Liver (tissue), 3 donors: ENCODE data around the gene FGFBP2.

Source experiments
- CTCF ChIP-seq: fragments of 150-350 bp; IDR thresholded peaks from 2 replicates; pipeline ENCODE4 v1.5.1; 2017; ENCODE audit warnings: improper control_type of control experiment, low read depth, low read length; ENCODE audit not compliant: missing input control
- EGR1 ChIP-seq, 2 donors: IDR thresholded peaks; 2 replicates each; pipeline ENCODE4 v1.6.1; 2016 to 2018; ENCODE audit warnings: antibody characterized with exemption in 2 of 2, low read depth in 2 of 2
- GABPA ChIP-seq, 2 donors: IDR thresholded peaks in 1 of 2; conservative IDR thresholded peaks in 1 of 2; 2 replicates each; pipeline ENCODE4 v1.6.1; 2016; ENCODE audit warnings: antibody characterized with exemption in 2 of 2, mild to moderate bottlenecking in 1 of 2, moderate library complexity in 1 of 2
- JUND ChIP-seq, 2 donors: IDR thresholded peaks; 2 replicates each; pipeline ENCODE4 v1.6.1; 2016; ENCODE audit warnings: antibody characterized with exemption in 2 of 2
- RAD21 ChIP-seq, 2 donors: IDR thresholded peaks; 2 replicates each; pipeline ENCODE4 v1.6.1; 2016; ENCODE audit warnings: antibody characterized with exemption in 2 of 2, mild to moderate bottlenecking in 2 of 2
- ZBTB33 ChIP-seq: IDR thresholded peaks from 2 replicates; pipeline ENCODE4 v1.6.1; 2016; ENCODE audit warnings: antibody characterized with exemption
- donor health status: healthy.
- donor health status: healthy.

- no peak for TF ChIP-seq RAD21 (IDR thresholded peaks at IDR 0.05)
- TF ChIP-seq CTCF: no peak
- no peak for TF ChIP-seq GABPA (IDR thresholded peaks at IDR 0.05 in 1 of 2, conservative IDR thresholded peaks at IDR 0.05 in 1 of 2)
- TF ChIP-seq EGR1 (IDR thresholded peaks at IDR 0.05; ENCODE audit: low read depth in 2 of 2): no peak
- TF ChIP-seq JUND (IDR thresholded peaks at IDR 0.05): no peak
- TF ChIP-seq ZBTB33: no peak
Measured at GRCh38 chr4:15965325-15965724, 2.4 kb upstream of the FGFBP2 start.
